Measurements from ENCODE around the gene KRT20. TPM values are rescaled to one million over a fixed set of nuclear protein-coding genes. Genes with fewer than 3 reads are reported as not detected.

KRT20 gene
- total and polyA plus RNA-seq, 2 experiments from 2014 or later: not detected

DNA sequence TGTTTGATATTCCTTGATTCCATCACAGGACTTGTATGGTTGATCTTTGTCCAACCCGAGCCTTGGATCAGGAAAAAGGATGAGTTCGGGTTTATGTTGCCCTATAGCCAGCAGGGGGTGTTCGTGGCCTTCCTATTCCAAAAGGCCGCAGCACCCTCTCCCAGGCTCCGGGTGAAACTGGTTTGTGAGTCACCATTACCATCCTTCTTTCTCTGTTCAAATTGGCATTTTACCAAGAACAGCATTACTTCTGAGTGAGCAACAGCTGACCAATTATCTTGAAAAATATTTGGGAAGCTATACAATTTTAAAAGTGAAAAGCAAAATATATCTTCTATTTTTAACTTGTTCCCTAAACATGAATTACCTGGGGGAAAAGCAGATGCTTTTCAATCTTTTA lies 24.3 kb upstream of the KRT20 start (continued):
- TF ChIP-seq, protein P1, sequence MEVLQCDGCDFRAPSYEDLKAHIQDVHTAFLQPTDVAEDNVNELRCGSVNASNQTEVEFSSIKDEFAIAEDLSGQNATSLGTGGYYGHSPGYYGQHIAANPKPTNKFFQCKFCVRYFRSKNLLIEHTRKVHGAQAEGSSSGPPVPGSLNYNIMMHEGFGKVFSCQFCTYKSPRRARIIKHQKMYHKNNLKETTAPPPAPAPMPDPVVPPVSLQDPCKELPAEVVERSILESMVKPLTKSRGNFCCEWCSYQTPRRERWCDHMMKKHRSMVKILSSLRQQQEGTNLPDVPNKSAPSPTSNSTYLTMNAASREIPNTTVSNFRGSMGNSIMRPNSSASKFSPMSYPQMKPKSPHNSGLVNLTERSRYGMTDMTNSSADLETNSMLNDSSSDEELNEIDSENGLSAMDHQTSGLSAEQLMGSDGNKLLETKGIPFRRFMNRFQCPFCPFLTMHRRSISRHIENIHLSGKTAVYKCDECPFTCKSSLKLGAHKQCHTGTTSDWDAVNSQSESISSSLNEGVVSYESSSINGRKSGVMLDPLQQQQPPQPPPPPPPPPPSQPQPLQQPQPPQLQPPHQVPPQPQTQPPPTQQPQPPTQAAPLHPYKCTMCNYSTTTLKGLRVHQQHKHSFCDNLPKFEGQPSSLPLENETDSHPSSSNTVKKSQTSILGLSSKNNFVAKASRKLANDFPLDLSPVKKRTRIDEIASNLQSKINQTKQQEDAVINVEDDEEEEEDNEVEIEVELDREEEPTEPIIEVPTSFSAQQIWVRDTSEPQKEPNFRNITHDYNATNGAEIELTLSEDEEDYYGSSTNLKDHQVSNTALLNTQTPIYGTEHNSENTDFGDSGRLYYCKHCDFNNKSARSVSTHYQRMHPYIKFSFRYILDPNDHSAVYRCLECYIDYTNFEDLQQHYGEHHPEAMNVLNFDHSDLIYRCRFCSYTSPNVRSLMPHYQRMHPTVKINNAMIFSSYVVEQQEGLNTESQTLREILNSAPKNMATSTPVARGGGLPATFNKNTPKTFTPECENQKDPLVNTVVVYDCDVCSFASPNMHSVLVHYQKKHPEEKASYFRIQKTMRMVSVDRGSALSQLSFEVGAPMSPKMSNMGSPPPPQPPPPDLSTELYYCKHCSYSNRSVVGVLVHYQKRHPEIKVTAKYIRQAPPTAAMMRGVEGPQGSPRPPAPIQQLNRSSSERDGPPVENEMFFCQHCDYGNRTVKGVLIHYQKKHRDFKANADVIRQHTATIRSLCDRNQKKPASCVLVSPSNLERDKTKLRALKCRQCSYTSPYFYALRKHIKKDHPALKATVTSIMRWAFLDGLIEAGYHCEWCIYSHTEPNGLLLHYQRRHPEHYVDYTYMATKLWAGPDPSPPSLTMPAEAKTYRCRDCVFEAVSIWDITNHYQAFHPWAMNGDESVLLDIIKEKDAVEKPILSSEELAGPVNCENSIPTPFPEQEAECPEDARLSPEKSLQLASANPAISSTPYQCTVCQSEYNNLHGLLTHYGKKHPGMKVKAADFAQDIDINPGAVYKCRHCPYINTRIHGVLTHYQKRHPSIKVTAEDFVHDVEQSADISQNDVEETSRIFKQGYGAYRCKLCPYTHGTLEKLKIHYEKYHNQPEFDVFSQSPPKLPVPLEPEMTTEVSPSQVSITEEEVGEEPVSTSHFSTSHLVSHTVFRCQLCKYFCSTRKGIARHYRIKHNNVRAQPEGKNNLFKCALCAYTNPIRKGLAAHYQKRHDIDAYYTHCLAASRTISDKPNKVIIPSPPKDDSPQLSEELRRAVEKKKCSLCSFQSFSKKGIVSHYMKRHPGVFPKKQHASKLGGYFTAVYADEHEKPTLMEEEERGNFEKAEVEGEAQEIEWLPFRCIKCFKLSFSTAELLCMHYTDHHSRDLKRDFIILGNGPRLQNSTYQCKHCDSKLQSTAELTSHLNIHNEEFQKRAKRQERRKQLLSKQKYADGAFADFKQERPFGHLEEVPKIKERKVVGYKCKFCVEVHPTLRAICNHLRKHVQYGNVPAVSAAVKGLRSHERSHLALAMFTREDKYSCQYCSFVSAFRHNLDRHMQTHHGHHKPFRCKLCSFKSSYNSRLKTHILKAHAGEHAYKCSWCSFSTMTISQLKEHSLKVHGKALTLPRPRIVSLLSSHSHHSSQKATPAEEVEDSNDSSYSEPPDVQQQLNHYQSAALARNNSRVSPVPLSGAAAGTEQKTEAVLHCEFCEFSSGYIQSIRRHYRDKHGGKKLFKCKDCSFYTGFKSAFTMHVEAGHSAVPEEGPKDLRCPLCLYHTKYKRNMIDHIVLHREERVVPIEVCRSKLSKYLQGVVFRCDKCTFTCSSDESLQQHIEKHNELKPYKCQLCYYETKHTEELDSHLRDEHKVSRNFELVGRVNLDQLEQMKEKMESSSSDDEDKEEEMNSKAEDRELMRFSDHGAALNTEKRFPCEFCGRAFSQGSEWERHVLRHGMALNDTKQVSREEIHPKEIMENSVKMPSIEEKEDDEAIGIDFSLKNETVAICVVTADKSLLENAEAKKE (CRISPR knock-in tag; IDR thresholded peaks at IDR 0.05): no peak
- TF ChIP-seq ZNF331 (CRISPR knock-in tag; IDR thresholded peaks at IDR 0.05; ENCODE audit: low read depth): no peak
- no peak for TF ChIP-seq EZH2phosphoT487 (IDR thresholded peaks at IDR 0.05; ENCODE audit: unreplicated experiment)
- TF ChIP-seq STAT1 (IDR thresholded peaks at IDR 0.05; ENCODE audit: unreplicated experiment): no peak
- TF ChIP-seq CREB1 (CRISPR knock-in tag; IDR thresholded peaks at IDR 0.05; ENCODE audit: low read depth): no peak
- TF ChIP-seq, protein P2, sequence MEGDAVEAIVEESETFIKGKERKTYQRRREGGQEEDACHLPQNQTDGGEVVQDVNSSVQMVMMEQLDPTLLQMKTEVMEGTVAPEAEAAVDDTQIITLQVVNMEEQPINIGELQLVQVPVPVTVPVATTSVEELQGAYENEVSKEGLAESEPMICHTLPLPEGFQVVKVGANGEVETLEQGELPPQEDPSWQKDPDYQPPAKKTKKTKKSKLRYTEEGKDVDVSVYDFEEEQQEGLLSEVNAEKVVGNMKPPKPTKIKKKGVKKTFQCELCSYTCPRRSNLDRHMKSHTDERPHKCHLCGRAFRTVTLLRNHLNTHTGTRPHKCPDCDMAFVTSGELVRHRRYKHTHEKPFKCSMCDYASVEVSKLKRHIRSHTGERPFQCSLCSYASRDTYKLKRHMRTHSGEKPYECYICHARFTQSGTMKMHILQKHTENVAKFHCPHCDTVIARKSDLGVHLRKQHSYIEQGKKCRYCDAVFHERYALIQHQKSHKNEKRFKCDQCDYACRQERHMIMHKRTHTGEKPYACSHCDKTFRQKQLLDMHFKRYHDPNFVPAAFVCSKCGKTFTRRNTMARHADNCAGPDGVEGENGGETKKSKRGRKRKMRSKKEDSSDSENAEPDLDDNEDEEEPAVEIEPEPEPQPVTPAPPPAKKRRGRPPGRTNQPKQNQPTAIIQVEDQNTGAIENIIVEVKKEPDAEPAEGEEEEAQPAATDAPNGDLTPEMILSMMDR (conservative IDR thresholded peaks at IDR 0.05; ENCODE audit: low read depth in 2 of 2): peak; percentile 65 to 75

DNA sequence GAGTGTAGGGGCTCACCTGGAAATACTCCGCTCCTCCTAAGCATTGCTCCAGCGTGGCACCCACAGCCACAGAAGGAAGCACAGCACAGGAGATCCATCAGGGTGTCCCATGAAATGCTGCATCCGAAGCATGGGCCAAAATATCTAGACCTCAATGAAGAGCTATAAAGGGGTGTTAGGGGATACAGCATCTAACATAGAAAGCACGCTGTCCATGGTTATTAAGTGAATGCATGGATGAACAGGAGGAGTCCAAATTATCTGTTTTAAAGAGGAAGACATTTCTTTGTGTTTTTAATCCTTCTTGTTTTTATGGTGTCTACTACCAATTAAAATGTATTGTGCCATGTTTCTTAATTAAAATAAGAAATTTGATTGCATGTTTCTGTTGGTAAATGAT lies 21.6 kb upstream of the KRT20 start:
- H3K9me2 ChIP-seq (ENCODE audit: insufficient read depth): no peaks in the 10 kb centered on the region
- no peaks in the 10 kb centered on the region for H4K20me1 ChIP-seq (replicated peaks; ENCODE audit: insufficient read depth)
- DNase-seq (ENCODE audit: low spot score) (no peak), ATAC-seq (no peak)
- Mint-ChIP-seq H3K9me3 (no peaks in the 10 kb centered on the region), H3K27me3 (ENCODE audit: insufficient read depth, low read depth, poor library complexity) (no peaks in the 10 kb centered on the region), H3K36me3 (ENCODE audit: low read depth) (no peaks in the 10 kb centered on the region), H3K27ac (no peak overlapping the region), H3K4me1 (peaks cover 15% of the 10 kb centered on the region), H3K4me3 (no peak overlapping the region)
- H3F3A ChIP-seq (replicated peaks; ENCODE audit: low read depth): no peaks in the 10 kb centered on the region
- H3K4me2 ChIP-seq: no peak overlapping the region
- no peak overlapping the region for H3K27ac ChIP-seq (ENCODE audit: low read depth)
- no peak overlapping the region for H3K4me3 ChIP-seq
- no peaks in the 10 kb centered on the region; the same call in 1 of the 2 replicates for H3K4me1 ChIP-seq (ENCODE audit: insufficient read depth)
- no peaks in the 10 kb centered on the region for H3K36me3 ChIP-seq (ENCODE audit: insufficient read depth)
- H2AFZ ChIP-seq: no peak overlapping the region
- H3K27me3 ChIP-seq (ENCODE audit: insufficient read depth): no peaks in the 10 kb centered on the region
- no peaks in the 10 kb centered on the region for H3K79me2 ChIP-seq (replicated peaks; ENCODE audit: insufficient read depth)
- TF ChIP-seq EZH2phosphoT487 (IDR thresholded peaks at IDR 0.05; ENCODE audit: unreplicated experiment) (no peak), ZNF114 (CRISPR knock-in tag; IDR thresholded peaks at IDR 0.05) (no peak), CREB1 (CRISPR knock-in tag; IDR thresholded peaks at IDR 0.05; ENCODE audit: low read depth) (no peak), EZH2 (IDR thresholded peaks at IDR 0.05; ENCODE audit: low read depth, unreplicated experiment) (no peak)
- TF ChIP-seq, protein P3, sequence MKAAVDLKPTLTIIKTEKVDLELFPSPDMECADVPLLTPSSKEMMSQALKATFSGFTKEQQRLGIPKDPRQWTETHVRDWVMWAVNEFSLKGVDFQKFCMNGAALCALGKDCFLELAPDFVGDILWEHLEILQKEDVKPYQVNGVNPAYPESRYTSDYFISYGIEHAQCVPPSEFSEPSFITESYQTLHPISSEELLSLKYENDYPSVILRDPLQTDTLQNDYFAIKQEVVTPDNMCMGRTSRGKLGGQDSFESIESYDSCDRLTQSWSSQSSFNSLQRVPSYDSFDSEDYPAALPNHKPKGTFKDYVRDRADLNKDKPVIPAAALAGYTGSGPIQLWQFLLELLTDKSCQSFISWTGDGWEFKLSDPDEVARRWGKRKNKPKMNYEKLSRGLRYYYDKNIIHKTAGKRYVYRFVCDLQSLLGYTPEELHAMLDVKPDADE (IDR thresholded peaks at IDR 0.05): no peak
- TF ChIP-seq, protein P2 (conservative IDR thresholded peaks at IDR 0.05; ENCODE audit: low read depth in 2 of 2): no peak
- TF ChIP-seq, protein P4, sequence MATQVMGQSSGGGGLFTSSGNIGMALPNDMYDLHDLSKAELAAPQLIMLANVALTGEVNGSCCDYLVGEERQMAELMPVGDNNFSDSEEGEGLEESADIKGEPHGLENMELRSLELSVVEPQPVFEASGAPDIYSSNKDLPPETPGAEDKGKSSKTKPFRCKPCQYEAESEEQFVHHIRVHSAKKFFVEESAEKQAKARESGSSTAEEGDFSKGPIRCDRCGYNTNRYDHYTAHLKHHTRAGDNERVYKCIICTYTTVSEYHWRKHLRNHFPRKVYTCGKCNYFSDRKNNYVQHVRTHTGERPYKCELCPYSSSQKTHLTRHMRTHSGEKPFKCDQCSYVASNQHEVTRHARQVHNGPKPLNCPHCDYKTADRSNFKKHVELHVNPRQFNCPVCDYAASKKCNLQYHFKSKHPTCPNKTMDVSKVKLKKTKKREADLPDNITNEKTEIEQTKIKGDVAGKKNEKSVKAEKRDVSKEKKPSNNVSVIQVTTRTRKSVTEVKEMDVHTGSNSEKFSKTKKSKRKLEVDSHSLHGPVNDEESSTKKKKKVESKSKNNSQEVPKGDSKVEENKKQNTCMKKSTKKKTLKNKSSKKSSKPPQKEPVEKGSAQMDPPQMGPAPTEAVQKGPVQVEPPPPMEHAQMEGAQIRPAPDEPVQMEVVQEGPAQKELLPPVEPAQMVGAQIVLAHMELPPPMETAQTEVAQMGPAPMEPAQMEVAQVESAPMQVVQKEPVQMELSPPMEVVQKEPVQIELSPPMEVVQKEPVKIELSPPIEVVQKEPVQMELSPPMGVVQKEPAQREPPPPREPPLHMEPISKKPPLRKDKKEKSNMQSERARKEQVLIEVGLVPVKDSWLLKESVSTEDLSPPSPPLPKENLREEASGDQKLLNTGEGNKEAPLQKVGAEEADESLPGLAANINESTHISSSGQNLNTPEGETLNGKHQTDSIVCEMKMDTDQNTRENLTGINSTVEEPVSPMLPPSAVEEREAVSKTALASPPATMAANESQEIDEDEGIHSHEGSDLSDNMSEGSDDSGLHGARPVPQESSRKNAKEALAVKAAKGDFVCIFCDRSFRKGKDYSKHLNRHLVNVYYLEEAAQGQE (IDR thresholded peaks at IDR 0.05; ENCODE audit: unreplicated experiment): no peak

Data from GM23338 (cell line).